HUDEP-2 (cell line): ENCODE data around the gene DPT.
A peak's percentile ranks its signal among the peaks of the same experiment; 100 is the strongest.
"Not testable (repeated sequence)": the region's sequence is repeated elsewhere in the genome, so short reads cannot be mapped to it uniquely, and the experiment has no call there.

Source experiments
- DNase-seq, 76 experiments: peaks; one replicate each; lab custom pipeline; 2025; ENCODE audit not compliant: unreplicated experiment in 76 of 76; lab: John Stamatoyannopoulos, UW

DPT gene

GRCh38 chr1:168728473-168729404, at the start of gene DPT:
DPT (minus strand) TSS chr1:168729206; CDS start chr1:168729174, 32 bp downstream.
- DNase-seq, result no peak

GRCh38 chr1:168775366-168775765, 46.4 kb upstream of the DPT start:
- no peak for DNase-seq

- DNase-seq, result no peak
Observed at GRCh38 chr1:168774241-168774640, 45.2 kb upstream of the DPT start.

DNA sequence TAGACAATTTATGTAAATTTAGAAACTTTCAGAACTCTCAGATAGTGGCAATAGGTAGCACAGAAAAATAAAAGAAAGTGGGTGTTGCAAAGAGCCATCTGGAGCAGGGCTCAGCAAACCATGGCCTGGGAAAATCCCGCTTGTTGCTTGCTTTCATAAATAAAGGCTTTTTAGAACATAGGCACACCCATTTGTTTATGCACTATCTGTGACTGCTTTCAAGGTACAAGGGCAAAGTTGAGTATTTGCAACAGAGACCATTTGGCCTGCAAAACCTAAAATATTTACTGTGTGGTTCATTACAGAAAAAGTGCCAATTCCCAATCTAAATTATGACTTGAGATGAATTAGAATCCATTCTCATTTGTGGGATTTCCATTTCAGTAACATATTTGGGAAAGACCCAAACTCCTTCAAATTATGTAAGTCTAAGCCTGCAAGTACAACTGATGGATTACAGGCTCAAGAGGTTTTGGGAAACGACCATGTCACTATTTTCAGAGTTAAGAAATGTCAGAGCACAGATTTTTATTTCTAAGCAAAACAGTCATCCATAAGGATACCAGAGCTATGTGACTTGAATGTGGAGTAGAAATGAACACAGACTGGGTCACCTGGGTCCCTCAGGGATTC, 43.5 kb upstream of the DPT start:
- DNase-seq, result no peak

DNA sequence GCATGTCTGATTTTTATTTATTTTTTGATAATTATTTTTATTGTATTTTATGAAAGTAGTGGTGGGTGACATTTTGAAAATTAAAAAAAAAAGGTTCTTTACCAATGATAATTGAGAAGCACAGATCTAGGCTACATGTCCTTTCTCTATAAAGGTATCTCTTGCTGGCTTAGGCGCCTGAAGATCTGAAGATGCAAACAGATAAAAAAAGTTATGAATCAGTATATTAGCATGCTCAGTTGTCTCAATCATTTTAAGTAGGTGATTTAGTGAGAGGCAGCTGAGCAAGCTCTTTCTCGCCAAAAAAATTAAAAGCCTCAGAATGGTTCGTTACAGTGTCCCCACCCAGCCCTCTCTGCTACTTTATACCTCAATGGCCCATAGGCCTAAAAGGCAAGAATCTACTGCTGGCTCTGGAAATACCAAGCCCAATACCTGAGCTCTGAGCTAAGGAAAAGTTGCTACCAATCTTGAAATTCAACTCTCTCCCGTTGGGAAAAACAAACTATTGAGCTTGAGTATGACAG, 42.2 kb upstream of the DPT start:
- no peak for DNase-seq

DNA sequence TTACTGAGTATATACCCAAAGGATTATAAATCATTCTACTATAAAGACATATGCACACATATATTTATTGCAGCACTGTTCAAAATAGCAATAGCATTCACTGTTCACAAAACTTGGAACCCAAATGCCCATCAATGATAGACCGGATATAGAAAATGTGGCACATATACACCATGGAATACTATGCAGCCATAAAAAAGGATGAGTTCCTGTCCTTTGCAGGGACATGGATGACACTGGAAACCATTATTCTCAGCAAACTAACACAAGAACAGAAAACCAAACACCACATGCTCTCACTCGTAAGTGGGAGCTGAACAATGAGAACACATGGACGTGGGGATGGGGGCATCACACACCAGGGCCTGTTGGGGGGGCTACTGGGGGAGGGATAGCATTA, 40.9 kb upstream of the DPT start:
- not testable (repeated sequence) for DNase-seq

DNA sequence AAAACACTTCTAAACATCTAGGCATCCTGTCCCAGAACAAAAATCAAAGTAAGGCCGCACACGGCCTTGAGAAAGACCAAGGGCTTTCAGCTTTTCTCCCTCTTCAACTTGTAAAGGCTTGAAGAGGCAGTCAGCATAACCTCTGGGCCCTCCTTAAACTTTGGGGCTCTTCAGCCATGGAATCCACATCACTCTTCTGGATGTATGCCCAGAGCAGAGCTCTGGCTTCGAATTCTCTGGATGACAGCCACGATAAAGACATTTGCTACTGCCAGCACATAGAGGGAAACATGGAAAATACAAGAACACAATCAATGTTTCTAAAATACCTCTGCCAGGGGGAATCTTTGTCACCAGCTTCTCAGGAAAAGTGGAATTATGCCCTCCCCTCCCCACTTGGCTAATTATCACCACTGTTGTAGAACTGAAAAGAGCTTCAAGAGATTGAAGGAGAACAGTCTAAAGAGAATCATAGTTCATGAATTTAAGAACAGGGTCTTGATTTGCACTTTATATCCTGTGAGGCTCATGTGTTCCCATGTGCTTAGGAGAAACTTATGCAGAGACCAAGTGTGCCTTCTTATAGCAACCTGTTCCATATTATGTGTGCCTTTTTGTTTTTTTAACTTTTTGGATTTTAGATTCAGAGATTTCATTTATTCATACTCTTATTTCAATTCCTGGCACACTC, 39.0 kb upstream of the DPT start:
- DNase-seq, result no peak

- DNase-seq, result no peak
Observed at GRCh38 chr1:168766568-168766967, 37.6 kb upstream of the DPT start.

DNA sequence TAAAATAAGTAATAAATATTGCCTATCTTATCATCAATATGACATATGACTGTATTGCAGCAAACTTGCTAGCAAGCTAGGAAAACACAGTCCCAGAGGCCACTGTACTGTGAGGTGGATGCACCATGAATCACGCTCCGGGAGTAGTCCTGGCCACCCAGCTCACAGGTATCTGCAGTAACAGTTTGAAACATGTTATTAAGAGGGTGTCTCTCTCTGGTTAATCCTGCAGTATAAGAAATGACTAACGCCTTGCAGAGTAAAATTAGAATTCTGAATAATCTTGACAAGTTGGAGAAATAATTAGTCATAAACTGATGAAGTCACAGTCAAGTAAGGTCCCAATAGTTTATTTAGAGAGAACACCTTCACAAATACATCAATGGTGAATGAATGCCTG, 34.0 kb upstream of the DPT start:
- no peak for DNase-seq

- DNase-seq, result no peak
Observed at GRCh38 chr1:168762473-168762872, 33.5 kb upstream of the DPT start.

DNA sequence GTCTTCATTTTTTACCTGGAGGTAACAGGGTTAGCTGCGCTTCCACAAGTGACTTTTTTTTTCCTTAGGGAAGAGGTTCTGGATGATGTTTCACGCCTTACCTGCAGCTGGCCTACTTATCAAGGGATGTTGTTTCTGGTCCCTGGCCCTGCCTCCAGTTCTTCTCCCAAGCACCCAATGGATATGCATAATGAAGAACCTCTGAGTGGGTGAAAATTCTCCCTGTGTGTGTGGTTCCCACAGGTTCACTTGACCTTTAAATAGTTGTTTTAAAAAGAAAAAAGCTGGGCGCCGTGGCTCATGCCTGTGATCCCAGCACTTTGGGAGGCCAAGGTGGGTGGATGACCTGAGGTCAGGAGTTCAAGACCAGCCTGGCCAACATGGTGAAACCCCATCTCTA, 31.8 kb upstream of the DPT start:
- DNase-seq, result no peak

DNA sequence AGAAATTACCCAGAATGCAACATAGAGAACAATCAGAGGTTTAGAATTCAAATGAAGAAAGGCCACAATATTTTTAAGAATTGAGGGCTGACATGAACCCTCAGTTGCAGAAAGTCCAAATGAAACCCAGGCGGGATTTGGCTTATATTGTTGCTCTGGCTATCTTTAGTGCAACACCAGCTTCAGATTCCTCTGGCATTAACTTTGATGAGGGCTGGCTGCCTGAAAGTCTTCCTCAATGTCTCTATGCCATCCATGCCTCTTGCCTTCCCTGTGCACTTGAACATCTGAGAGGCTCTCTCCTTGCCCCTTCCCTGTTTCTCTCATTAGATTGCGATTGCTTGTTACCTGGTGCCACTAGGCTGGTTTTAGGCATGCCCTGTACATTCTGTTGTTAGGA, 31.2 kb upstream of the DPT start:
- DNase-seq, result no peak

DNA sequence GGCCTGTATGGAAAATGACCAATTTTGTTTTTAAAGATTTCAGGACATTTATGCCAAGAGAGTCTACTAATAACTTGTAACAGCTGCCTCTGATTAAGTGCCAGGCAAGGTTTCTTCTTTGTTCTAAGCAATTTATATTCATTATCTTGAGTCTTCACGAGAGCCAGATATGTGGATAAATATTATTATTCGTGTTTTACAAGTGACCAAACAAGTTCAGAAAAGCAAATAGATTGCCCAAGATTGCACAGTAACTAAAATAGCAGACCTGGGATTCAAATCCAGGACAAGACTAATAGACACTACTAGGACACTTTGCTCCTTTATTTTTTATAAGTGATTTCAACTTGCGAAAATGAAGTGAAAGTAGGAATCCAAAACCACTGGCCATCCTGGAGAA, 30.1 kb upstream of the DPT start:
- DNase-seq, result no peak

DNA sequence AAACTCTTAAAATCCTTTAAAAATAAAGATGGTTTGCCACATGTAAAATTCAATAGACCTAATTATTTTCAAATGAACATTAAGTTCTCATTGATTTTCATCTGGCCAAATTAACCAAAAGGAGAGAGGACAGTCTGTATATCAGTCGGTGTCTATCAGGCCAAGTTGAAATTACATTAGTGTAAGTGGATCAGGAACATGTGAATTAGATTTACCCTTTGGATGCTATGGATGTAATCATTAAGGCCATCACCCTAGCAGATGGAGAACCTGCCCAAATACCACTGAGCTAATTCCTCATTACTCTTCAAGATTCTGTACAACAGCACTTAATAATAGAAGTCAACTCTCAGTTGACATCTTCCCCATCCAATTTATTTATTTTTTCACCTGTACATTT, 29.5 kb upstream of the DPT start:
- DNase-seq, result no peak

DNA sequence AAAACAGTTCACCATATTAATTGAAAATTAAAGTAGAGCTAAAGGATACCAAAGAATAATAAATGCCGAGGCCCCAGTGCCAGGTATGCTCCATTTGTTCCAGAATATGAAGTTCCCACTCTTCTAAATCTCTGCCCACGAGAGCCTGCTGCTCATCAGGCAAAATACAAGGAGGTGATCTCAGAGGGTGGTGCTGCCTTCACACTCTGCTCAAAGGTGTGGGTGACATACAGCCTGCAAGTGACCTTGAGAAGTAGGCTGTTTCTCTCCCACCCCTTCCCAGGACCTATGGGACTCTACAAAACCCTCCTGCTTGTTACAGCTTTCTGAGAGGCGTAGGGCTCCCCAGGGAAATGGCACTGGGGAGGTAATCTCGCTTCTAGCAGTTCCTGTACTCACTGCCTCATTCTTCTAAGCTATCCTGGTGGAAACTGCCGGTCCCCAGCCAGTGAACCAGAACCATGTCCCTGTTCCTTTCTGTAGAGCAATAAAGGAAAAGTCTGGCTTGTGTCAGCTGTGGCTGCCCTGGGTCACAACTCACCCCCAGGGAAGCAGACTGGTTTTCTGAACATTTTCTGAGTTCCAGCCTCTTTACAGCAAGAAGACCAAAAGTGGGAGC, 26.9 kb upstream of the DPT start:
- DNase-seq, result no peak

DNA sequence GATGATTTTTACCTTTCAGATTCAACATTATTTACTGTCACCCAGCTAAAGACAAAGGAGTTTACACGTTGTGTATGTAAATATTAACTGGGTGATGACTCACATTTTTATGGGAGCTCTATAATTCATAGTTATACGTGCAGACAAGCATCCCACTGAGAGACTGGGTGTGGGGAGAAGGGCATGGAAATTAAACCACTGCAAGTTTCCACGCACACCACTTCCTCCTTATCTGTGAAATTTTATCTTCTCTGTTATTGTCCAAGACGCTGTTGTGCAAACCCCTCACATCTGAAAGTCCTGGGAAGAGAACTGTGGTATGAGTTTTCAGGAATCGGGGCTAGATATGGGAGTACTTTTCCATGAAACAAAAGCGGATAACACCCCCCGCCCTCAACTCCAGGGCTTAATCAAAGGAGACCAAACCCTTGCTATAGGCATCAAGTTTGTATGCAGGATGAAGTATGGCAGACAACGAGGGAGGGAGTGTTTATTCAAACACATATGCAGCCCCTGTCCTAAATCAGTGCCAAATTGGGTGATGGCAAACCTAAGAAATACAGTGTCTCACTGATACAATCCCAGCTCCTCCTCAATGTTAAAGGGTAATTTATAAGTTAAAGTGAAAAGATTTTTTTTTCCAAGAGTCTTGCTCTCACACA, 23.3 kb upstream of the DPT start:
- DNase-seq, result no peak

- DNase-seq, result no peak
Observed at GRCh38 chr1:168751195-168751650, 22.2 kb upstream of the DPT start.

GRCh38 chr1:168742994-168743650, 14.1 kb upstream of the DPT start:
- DNase-seq, result no peak

GRCh38 chr1:168742386-168742785, 13.4 kb upstream of the DPT start:
- DNase-seq, result peak in 1 of 76 experiments; percentile 0

DNA sequence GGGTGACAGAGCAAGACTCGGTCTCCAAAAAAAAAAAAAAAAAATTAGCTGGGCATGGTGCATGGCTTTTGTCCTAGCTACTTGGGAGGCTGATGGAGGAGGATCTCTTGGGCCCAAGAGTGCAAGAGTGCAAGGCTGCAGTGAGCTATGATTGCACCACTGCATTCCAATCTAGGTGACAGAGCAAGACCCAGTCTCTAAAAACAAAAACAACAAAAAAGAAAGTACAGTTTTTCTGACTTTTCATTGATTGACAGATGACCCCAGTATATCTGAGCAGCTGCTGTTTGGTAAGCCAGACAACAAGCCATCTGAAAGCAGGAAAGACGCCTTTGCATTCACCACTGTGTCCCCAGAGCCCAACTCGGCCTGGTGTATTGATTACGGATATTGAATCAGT, 10.9 kb upstream of the DPT start:
- no peak for DNase-seq
